Activated CD4-positive, alpha-beta T cell treated with anti-CD3 and anti-CD28 coated beads, Interleukin-2, amount 10 ng/mL, durations not matched to agents 7 days and 5 days (primary cell): ENCODE data around the gene SOX30. TPM values are rescaled to one million over a fixed set of nuclear protein-coding genes. Genes with fewer than 3 reads are reported as not detected.

Source experiments
- CTCF ChIA-PET: fragments of 350-600 bp; sonication (Branson Sonifier 250); formaldehyde crosslinking; loops from one replicate; lab custom pipeline; 2021; ENCODE audit warnings: antibody characterized with exemption; lab: Charles Lee
- POLR2A ChIA-PET: fragments of 350-600 bp; sonication (Branson Sonifier 250); formaldehyde crosslinking; loops from one replicate; lab custom pipeline; 2021; ENCODE audit warnings: antibody characterized with exemption; lab: Charles Lee
- DNase-seq: peaks from one replicate; pipeline ENCODE4 v3.0.0-alpha.2; 2020
- H3K27ac Mint-ChIP-seq: one replicate; pipeline ENCODE4 v1.8.0; 2021; ENCODE audit warnings: mild to moderate bottlenecking, moderate library complexity, mixed read lengths
- H3K27me3 Mint-ChIP-seq: one replicate; pipeline ENCODE4 v1.8.0; 2021; ENCODE audit warnings: mixed read lengths
- H3K36me3 Mint-ChIP-seq: one replicate; pipeline ENCODE4 v1.8.0; 2021; ENCODE audit warnings: low read depth, mixed read lengths
- H3K4me1 Mint-ChIP-seq: one replicate; pipeline ENCODE4 v1.8.0; 2021; ENCODE audit warnings: mixed read lengths
- H3K4me3 Mint-ChIP-seq: one replicate; pipeline ENCODE4 v1.8.0; 2021; ENCODE audit warnings: mild to moderate bottlenecking, moderate library complexity, mixed read lengths
- H3K9me3 Mint-ChIP-seq: one replicate; pipeline ENCODE4 v1.8.0; 2021; ENCODE audit warnings: mixed read lengths
- total RNA-seq, 2 experiments: library from RNA; stranded (reverse); gene quantifications; one replicate each; pipeline ENCODE4 v1.2.3, GENCODE V29; 2021

The SOX30 gene
- total RNA-seq, 2 experiments from 2014 or later: 0.10 TPM; not detected in 1

DNA sequence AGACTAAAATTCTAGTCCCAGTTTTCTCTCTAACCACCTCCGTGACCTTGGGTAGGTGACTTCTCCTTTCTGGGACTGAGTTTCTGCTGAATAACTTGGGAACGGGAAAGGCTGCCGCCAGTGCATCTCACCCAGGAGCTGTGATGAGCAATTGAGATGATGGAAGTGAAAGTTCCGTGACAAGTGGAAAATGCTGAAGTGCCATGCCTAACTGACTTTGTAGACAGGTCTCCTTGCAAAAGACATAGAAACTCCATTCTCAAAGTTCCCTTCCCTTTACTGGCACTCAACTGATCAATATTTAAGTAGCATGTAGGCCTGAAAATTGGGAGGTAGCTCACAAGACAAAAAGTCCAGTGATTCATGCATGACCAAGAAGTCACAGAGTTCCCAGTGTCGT, 70.3 kb downstream of the SOX30 start:
- Mint-ChIP-seq H3K27me3 (no peaks in the 10 kb centered on the region), H3K9me3 (peaks cover 7% of the 10 kb centered on the region), H3K4me3 (no peak overlapping the region), H3K36me3 (peaks cover 3% of the 10 kb centered on the region), H3K4me1 (peaks cover 58% of the 10 kb centered on the region), H3K27ac (peak overlapping the region; percentile 31)
- CTCF ChIA-PET: interaction anchor here (1.1 to 1.6 kb wide), 4 partner anchors 11 to 22 kb away, joined by 3 to 5 read pairs (median 4); no protein-coding TSS in a partner anchor
- POLR2A ChIA-PET: no interaction called here
- DNase-seq: no peak

DNA sequence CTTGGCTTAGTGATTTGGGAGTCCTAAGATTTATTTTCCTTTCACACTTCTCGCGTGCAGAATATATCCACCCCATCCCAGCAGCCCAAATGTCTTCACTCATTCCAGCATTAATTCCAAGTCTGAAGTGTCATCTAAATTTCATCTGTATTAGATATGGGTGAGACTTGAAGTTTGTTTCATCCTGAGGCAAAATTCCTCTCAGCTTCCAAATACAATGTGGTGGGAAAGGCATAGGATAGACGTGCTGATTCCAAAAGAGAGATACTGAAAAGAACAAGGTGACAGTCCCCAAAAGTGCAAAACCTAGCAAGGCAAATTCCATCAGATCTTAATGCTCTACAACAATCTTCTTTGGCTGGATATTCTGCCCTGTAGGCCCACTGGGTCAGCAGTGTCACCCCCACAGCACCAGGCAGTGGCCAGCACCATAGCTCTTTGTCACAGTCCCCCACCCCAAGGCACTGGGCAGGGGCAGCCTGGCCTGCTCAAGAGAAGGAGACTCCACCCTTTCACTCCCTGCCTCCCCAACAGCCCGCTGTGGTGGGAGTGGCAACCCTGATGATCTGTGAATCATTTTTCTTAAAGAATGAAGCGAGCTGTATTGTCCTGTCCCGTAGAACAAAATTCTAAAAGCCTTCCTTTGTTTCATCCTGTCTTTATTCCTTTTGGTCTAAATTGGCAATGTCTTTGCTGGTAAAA, 74.0 kb downstream of the SOX30 start:
- Mint-ChIP-seq H3K4me3 (no peak overlapping the region), H3K36me3 (peaks cover 21% of the 10 kb centered on the region), H3K9me3 (no peaks in the 10 kb centered on the region), H3K27ac (no peak overlapping the region), H3K27me3 (no peaks in the 10 kb centered on the region), H3K4me1 (peaks cover 64% of the 10 kb centered on the region)
- no peak for DNase-seq
- ChIA-PET POLR2A (no interaction called here), CTCF (interaction anchor here (1.0 to 2.2 kb wide), 6 partner anchors 8 to 34 kb away, joined by 3 to 9 read pairs (median 5); no protein-coding TSS in a partner anchor)

DNA sequence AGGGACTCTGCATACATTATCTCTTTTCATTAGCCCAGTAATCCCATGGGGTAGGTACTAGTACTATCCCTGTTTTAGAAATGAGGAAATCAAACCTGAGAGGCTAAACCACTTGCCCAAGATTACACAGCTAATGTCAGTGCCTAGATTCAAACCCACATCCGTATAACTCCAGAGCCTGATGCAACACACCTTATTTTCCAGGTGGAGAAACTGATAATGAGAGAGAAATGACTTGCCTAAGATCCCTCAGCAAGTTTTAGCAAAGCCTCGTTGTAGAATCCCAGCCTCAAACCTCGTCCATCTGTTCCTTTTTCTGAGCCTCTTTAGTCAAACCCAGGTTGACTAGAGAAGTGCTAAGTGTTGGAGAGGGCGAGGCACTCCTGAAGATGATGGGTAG, 75.6 kb downstream of the SOX30 start:
- H3K4me1 Mint-ChIP-seq: peaks cover 62% of the 10 kb centered on the region
- POLR2A ChIA-PET: no interaction called here

More for the DNA sequence above, 75.6 kb downstream of the SOX30 start:
- peaks cover 28% of the 10 kb centered on the region for H3K36me3 Mint-ChIP-seq
- no peak overlapping the region for H3K27ac Mint-ChIP-seq
- CTCF ChIA-PET: interaction anchor here (1.6 to 2.2 kb wide), 3 partner anchors 9 to 19 kb away, joined by 5 to 9 read pairs (median 9); no protein-coding TSS in a partner anchor
- no peak for DNase-seq
- peak overlapping the region; percentile 79 for H3K4me3 Mint-ChIP-seq
- no peaks in the 10 kb centered on the region for H3K9me3 Mint-ChIP-seq
- no peaks in the 10 kb centered on the region for H3K27me3 Mint-ChIP-seq

Other genes with a start within 250 kb of the SOX30 start
- gene NIPAL4, start 192.2 kb downstream of the SOX30 start, total RNA-seq: under 1 TPM; 0.10 to 0.17 TPM
- 100 to 1,000 TPM; 118 to 127 TPM for gene ADAM19, start 76.7 kb downstream of the SOX30 start, total RNA-seq
- not detected for gene C5orf52, start 19.1 kb upstream of the SOX30 start, total RNA-seq
- 10 to 100 TPM; 10.8 to 13.9 TPM for gene THG1L, start 79.0 kb upstream of the SOX30 start, total RNA-seq
- 1 to 10 TPM; 4.8 to 5.3 TPM for gene LSM11, start 91.3 kb upstream of the SOX30 start, total RNA-seq
- 10 to 100 TPM; 68.4 to 77.4 TPM for gene CLINT1, start 206.7 kb upstream of the SOX30 start, total RNA-seq